PC-9 (cell line): ENCODE data around the gene MORN3. TPM values are rescaled to one million over a fixed set of nuclear protein-coding genes. Genes with fewer than 3 reads are reported as not detected.

ENCODE experiments used
- BruUV-seq: library from RNA; stranded (reverse); fragments of 400-500 nt; replicated peaks from 2 replicates; lab custom pipeline; 2021; lab: Mats Ljungman, UMichigan
- CTCF ChIA-PET: fragments of 300-600 bp; sonication (Branson Sonifier 250); formaldehyde crosslinking; loops from one replicate; lab custom pipeline; 2022; ENCODE audit warnings: antibody characterized with exemption; lab: Charles Lee
- POLR2A ChIA-PET: fragments of 300-600 bp; sonication (Branson Sonifier 250); formaldehyde crosslinking; loops from one replicate; lab custom pipeline; 2022; ENCODE audit warnings: antibody characterized with exemption; ENCODE audit not compliant: unreplicated experiment; lab: Charles Lee
- DNase-seq, 2 experiments: peaks; one replicate each; pipeline versions ENCODE4 v3.0.0 to v3.0.0-alpha.2; 2015 to 2022; ENCODE audit warnings: mixed read lengths in 1 of 2
- H2AFZ ChIP-seq: fragments of 200-600 bp; sonication (generic); 2 replicates; pipeline ENCODE4 v1.8.1; 2017; ENCODE audit warnings: antibody characterized with exemption
- H3F3A ChIP-seq: fragments of 200-600 bp; sonication (generic); 2 replicates; pipeline ENCODE4 v1.8.1; 2017; ENCODE audit warnings: antibody characterized with exemption, mild to moderate bottlenecking, low read depth; ENCODE audit not compliant: insufficient read depth
- H3K27ac ChIP-seq: fragments of 200-600 bp; sonication (generic); 2 replicates; pipeline ENCODE4 v1.6.1; 2016; ENCODE audit warnings: mixed run types
- H3K27me3 ChIP-seq: fragments of 200-600 bp; sonication (generic); 2 replicates; pipeline ENCODE4 v1.6.1; 2016; ENCODE audit warnings: low read depth, mixed run types; ENCODE audit not compliant: insufficient read depth
- H3K36me3 ChIP-seq: fragments of 200-600 bp; sonication (generic); 2 replicates; pipeline ENCODE4 v1.6.1; 2016; ENCODE audit warnings: low read depth, mixed run types
- H3K4me1 ChIP-seq: fragments of 200-600 bp; sonication (generic); replicated peaks from 2 replicates; pipeline ENCODE4 v1.6.1; 2016; ENCODE audit warnings: mixed run types; ENCODE audit not compliant: insufficient read depth
- H3K4me2 ChIP-seq: fragments of 200-600 bp; sonication (generic); 2 replicates; pipeline ENCODE4 v1.6.1; 2017; ENCODE audit warnings: mixed run types
- H3K4me3 ChIP-seq: fragments of 200-600 bp; sonication (generic); 2 replicates; pipeline ENCODE4 v1.6.1; 2016; ENCODE audit warnings: mixed run types
- H3K79me2 ChIP-seq: fragments of 200-600 bp; sonication (generic); 2 replicates; pipeline ENCODE4 v1.6.1; 2017; ENCODE audit warnings: low read depth, mixed run types
- H3K9me2 ChIP-seq: fragments of 200-600 bp; sonication (generic); 2 replicates; pipeline ENCODE4 v1.8.1; 2017; ENCODE audit warnings: mild to moderate bottlenecking; ENCODE audit not compliant: insufficient read depth
- H3K9me3 ChIP-seq: fragments of 200-600 bp; sonication (generic); 2 replicates; pipeline ENCODE4 v1.8.1; 2016; ENCODE audit warnings: low read depth; ENCODE audit not compliant: insufficient read depth
- H4K20me1 ChIP-seq: fragments of 200-600 bp; sonication (generic); 2 replicates; pipeline ENCODE4 v1.8.1; 2017; ENCODE audit not compliant: insufficient read depth
- CTCF ChIP-seq: fragments of 200-600 bp; sonication (generic); conservative IDR thresholded peaks from 2 replicates; pipeline ENCODE4 v1.6.1; 2017; ENCODE audit warnings: mixed run types, antibody characterized with exemption, mild to moderate bottlenecking, moderate library complexity
- EZH2 ChIP-seq: fragments of 200-600 bp; sonication (generic); IDR thresholded peaks from 2 replicates; pipeline ENCODE4 v1.8.0; 2017; ENCODE audit warnings: antibody characterized with exemption, low read depth
- intact Hi-C: fragments of 100-400 bp; cut with micrococcal nuclease; formaldehyde crosslinking; loops from one replicate; pipeline ENCODE4 v1.10.0; 2022; ENCODE audit not compliant: unreplicated experiment
- total RNA-seq: library from RNA; stranded (reverse); gene quantifications from 2 replicates; pipeline ENCODE4 v1.2.3, GENCODE V29; 2021

The MORN3 gene
- total RNA-seq, 1 experiment from 2014 or later, result 1.8 TPM

DNA sequence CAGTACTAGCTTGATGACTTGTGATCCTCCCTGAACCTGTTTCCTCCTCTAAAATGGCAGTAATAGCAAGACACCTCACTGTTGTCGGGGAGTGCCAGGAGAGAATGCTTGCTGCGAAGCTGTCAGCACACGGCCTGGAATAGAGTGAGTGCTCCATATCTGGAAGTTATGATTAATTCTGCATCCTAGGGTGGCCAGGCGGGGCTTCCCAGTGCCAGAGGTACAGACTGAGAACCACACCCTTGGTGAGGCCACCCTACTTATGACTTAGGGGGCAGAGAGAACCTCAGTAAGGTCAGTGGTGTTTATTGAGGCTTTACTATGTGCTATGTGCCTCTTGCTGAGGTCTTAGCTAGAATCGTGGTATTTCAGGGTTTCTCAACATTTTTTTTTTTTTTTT is 20.1 kb downstream of the MORN3 start:
- TF ChIP-seq EZH2 (no peak), CTCF (no peak)
- CTCF ChIA-PET, result no interaction called here
- H3K27ac ChIP-seq, result no peak overlapping the region
- POLR2A ChIA-PET, result no interaction called here
- H3F3A ChIP-seq, result no peaks in the 10 kb centered on the region
- no peaks in the 10 kb centered on the region for H3K9me3 ChIP-seq
- H3K4me3 ChIP-seq, result no peak overlapping the region
- no peak overlapping the region for H2AFZ ChIP-seq
- no peaks in the 10 kb centered on the region for H3K79me2 ChIP-seq
- no peaks in the 10 kb centered on the region for H3K27me3 ChIP-seq
- no peaks in the 10 kb centered on the region for H3K4me1 ChIP-seq
- H4K20me1 ChIP-seq, result no peaks in the 10 kb centered on the region
- no peaks in the 10 kb centered on the region for H3K36me3 ChIP-seq
- DNase-seq, result no peak
- H3K4me2 ChIP-seq, result no peak overlapping the region
- intact Hi-C loops, result no loop called here
- no TSS peak for BruUV-seq
- no peaks in the 10 kb centered on the region for H3K9me2 ChIP-seq

DNA sequence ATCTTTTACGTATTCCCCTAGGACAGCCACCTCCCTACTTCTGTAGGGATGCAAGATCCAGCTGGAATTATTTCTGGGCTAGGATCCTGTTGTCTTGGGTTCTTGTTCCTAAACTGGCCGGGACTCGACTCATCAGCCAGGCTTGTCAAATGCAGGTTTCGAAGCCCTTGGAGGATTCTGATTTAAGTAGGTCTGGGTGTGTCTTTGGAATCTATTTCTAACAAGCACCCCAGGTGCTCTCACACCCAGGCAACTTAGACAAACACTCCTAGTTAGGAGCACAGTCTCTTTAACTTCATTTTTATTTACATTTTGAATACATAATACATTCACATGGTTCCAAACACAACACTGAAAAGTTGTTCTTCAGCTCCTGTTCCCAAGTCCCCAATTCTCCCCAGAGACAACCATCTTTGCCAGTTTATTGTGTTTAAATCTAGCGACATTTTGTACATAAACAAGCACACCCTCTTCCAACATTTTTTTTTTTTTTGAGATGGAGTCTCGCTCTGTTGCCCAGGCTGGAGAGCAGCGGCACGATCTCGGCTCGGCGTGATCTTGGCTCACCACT is 20.9 kb downstream of the MORN3 start:
- no peaks in the 10 kb centered on the region for H3K4me1 ChIP-seq
- DNase-seq, result no peak
- no peaks in the 10 kb centered on the region for H3K9me2 ChIP-seq
- no peak overlapping the region for H3K4me2 ChIP-seq
- no peak overlapping the region for H3K4me3 ChIP-seq
- TF ChIP-seq EZH2 (no peak), CTCF (no peak)
- intact Hi-C loops, result no loop called here
- H4K20me1 ChIP-seq, result no peaks in the 10 kb centered on the region
- ChIA-PET POLR2A (interaction anchor here (0.8 kb wide), 1 partner anchor 64 kb away, joined by 6 read pairs; no protein-coding TSS in a partner anchor), CTCF (no interaction called here)
- no peaks in the 10 kb centered on the region for H3K36me3 ChIP-seq
- no peaks in the 10 kb centered on the region for H3K9me3 ChIP-seq
- no peaks in the 10 kb centered on the region for H3F3A ChIP-seq
- BruUV-seq, result no TSS peak
- H2AFZ ChIP-seq, result no peak overlapping the region
- no peaks in the 10 kb centered on the region for H3K79me2 ChIP-seq
- H3K27me3 ChIP-seq, result no peaks in the 10 kb centered on the region
- no peak overlapping the region for H3K27ac ChIP-seq

DNA sequence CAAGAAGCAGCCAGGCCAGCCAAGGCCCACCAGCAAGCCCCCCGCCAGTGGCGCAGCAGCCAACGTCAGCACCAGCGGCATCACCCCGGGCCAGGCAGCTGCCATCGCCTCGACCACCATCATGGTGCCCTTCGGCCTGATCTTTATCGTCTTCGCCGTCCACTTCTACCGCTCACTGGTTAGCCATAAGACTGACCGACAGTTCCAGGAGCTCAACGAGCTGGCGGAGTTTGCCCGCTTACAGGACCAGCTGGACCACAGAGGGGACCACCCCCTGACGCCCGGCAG is 28.2 kb downstream of the MORN3 start:
- H3K27ac ChIP-seq, result no peak overlapping the region
- no peaks in the 10 kb centered on the region for H3K4me1 ChIP-seq
- H2AFZ ChIP-seq, result no peak overlapping the region
- no peaks in the 10 kb centered on the region for H3K36me3 ChIP-seq
- no peaks in the 10 kb centered on the region for H4K20me1 ChIP-seq
- CTCF ChIA-PET, result no interaction called here
- no peak overlapping the region for H3K4me3 ChIP-seq
- no peaks in the 10 kb centered on the region for H3K27me3 ChIP-seq
- intact Hi-C loops, result no loop called here
- no peaks in the 10 kb centered on the region for H3K9me2 ChIP-seq
- H3K79me2 ChIP-seq, result no peaks in the 10 kb centered on the region
- H3K9me3 ChIP-seq, result no peaks in the 10 kb centered on the region
- POLR2A ChIA-PET, result no interaction called here
- H3K4me2 ChIP-seq, result no peak overlapping the region
- no TSS peak for BruUV-seq
- TF ChIP-seq CTCF, result no peak
- no peak for TF ChIP-seq EZH2
- no peaks in the 10 kb centered on the region for H3F3A ChIP-seq
- no peak for DNase-seq
